GM10266 (cell line): Measurements from ENCODE around the gene ZC3H7B.

Experiments used
- DNase-seq: peaks from one replicate; pipeline ENCODE4 v3.0.0; 2012; ENCODE audit errors: extremely low spot score
- TF ChIP-seq, protein P1 (sequence below): IDR thresholded peaks from 2 replicates; pipeline ENCODE4 v1.5.1; 2012; ENCODE audit warnings: mild to moderate bottlenecking, low read depth; ENCODE audit not compliant: control insufficient read depth, insufficient read depth; ENCODE audit errors: missing control alignments

Gene ZC3H7B

GRCh38 chr22:41351011-41351410 is 49.7 kb downstream of the ZC3H7B start:
- no peak for DNase-seq
- TF ChIP-seq, protein P1, sequence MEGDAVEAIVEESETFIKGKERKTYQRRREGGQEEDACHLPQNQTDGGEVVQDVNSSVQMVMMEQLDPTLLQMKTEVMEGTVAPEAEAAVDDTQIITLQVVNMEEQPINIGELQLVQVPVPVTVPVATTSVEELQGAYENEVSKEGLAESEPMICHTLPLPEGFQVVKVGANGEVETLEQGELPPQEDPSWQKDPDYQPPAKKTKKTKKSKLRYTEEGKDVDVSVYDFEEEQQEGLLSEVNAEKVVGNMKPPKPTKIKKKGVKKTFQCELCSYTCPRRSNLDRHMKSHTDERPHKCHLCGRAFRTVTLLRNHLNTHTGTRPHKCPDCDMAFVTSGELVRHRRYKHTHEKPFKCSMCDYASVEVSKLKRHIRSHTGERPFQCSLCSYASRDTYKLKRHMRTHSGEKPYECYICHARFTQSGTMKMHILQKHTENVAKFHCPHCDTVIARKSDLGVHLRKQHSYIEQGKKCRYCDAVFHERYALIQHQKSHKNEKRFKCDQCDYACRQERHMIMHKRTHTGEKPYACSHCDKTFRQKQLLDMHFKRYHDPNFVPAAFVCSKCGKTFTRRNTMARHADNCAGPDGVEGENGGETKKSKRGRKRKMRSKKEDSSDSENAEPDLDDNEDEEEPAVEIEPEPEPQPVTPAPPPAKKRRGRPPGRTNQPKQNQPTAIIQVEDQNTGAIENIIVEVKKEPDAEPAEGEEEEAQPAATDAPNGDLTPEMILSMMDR: no peak

GRCh38 chr22:41352058-41352457 is 50.7 kb downstream of the ZC3H7B start:
- TF ChIP-seq, protein P1: no peak
- no peak for DNase-seq

DNA sequence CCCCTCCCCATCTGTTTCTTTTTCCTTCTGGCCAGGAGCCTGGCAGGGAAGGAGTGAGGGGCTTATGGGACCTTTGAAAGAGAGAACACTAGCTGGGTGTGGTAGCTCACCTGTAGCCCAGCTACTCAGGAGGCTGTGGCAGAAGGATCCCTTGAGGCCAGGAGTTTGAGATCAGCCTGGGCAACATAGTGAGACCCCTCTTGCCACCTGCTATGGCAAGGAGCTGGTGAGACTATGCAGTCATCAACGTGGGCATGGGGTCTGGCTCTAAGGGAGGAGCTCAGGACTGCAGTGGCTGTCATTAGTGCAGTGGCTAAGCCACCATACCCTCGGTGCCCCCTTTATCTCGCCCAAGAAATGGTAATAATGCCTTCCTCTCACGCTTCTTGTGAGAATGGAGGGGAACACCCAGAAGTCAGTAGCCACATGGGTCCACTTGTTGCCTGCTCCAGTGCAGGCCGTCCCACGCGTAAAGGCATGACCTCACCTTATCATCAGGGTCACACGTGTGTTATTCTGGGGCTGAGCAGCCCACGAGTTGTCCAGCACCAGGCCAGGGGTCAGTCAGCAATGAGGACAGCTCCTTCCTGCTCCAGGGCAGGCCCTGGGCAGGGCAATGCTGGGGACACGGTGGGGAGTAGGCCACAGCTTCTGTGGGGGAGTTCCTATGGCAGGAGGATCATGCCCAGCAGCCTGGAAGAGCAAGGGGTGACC is 52.7 kb downstream of the ZC3H7B start:
- no peak for DNase-seq
- TF ChIP-seq, protein P1: no peak

DNA sequence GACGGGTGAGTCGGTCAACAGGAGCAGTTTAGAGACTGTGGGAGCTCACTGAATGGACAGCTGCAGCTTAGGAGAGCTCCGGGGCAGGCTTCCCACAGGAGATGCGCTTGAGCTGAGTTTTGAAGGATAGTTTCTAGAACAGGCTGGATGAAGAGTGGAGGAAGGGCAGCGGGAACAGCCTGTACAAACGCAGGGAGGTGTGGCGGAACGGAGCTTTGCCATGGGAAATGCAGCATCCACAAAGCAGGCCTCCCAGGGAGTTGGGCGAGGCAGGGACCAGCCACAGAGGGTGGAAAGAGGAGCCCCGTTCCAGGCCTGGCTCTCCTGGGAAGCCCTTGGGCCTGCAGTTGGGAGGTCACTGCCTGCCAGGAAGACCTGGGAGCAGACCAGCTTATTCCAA is 53.7 kb downstream of the ZC3H7B start:
- TF ChIP-seq, protein P1: no peak

GRCh38 chr22:41355895-41356294 is 54.6 kb downstream of the ZC3H7B start:
- TF ChIP-seq, protein P1: no peak
- DNase-seq: no peak

More for the DNA sequence above, 53.7 kb downstream of the ZC3H7B start:
- DNase-seq: no peak

DNA sequence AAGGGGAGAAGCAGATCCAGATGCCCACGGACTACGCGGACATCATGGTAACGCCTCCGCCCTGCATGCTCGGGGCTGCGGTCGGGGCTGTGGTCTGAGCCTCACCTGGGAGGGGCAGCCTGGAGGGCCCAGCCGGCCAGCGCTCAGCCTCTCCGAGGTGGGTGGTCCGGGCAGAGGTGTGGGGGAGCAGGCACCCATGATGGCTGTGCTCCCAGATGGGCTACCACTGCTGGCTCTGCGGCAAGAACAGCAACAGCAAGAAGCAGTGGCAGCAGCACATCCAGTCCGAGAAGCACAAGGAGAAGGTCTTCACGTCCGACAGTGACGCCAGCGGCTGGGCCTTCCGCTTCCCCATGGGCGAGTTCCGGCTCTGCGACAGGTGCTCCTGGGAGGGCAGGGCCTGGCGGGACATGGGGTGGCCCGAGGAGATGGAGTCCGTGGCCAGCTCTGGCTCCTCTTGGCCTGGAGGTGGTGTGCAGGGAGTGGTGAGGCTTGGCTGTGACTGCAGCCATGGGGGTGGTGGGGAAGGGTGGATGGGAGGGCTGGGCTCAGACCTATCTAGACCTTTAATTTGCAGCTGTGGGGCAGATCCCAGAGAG is 55.2 kb downstream of the ZC3H7B start:
- TF ChIP-seq, protein P1: no peak
- no peak for DNase-seq

- TF ChIP-seq, protein P1: no peak
- no peak for DNase-seq
Observed at GRCh38 chr22:41357191-41357590, 55.9 kb downstream of the ZC3H7B start.
